ENCODE measurements around the gene PDE8A.
"Not testable (repeated sequence)": the region's sequence is repeated elsewhere in the genome, so short reads cannot be mapped to it uniquely, and the experiment has no call there.

The PDE8A gene

DNA sequence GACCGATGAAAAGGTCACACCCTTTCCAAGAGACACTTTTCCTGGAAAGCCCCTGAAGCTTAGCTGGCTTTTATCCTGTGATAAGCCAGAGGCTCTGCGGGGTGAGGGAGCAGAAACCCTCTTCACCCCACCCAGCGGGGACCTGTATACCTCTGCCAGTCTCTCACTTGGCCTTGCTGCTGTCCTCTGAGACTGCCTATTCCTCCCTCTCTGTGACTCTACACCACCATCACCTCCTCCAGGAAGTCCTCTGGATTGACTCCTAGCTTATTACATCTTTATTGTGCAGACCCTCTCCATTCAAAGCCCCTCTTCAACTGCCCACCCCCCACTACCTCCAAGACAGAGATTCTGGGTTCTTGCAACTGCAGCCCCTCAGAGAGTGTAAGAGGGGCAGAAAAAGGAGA, 206.5 kb downstream of the PDE8A start:
- ATAC-seq, result not testable (repeated sequence)
